Ovary (tissue), 3 donors: ENCODE measurements around the gene SOCS1.

ENCODE experiments used
- POLR2A ChIP-seq: fragments of 450-650 bp; IDR thresholded peaks from one replicate; pipeline ENCODE4 v1.6.1; 2017; ENCODE audit warnings: antibody characterized with exemption, mild to moderate bottlenecking, moderate library complexity
- TF ChIP-seq, protein P1 (sequence below), 3 donors: fragments of 450-650 bp in 2 of 3; fragments of 200-600 bp in 1 of 3; IDR thresholded peaks; one replicate each; pipeline versions ENCODE4 v1.5.1 to v1.8.0; 2016 to 2022; ENCODE audit warnings: antibody characterized with exemption in 3 of 3, mild to moderate bottlenecking in 1 of 3
- donor health status: DM: no; HTN: no; CAD: no.

DNA sequence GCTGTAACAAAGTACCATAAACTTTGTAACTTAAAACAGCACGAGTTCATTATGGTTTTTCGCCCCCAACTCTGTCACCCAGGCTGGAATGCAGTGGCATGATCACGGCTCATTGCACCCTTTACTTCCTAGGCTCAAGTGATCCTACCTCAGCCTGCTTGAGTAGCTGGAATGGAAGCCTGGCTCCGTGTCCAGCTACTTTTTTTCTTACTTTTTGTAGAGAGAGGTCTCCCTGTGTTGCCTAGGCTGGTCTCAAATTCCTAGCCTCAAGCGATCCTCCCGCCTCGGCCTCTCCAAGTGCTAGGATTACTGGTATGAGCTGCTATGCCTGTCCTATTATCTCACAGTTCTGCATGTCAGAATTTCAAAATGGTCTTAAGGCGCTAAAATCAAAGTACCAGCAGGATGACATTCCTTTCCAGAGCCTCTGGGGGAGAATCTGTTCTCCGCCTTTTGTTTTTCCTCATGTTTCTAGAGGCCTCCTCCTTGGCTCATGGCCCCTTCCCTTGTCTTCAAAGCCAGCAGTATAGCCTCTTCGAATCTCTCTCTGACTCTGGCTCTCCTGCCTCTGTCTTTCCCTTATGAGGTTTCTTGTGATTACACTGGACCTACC, 35.2 kb upstream of the SOCS1 start:
- TF ChIP-seq, protein P1, sequence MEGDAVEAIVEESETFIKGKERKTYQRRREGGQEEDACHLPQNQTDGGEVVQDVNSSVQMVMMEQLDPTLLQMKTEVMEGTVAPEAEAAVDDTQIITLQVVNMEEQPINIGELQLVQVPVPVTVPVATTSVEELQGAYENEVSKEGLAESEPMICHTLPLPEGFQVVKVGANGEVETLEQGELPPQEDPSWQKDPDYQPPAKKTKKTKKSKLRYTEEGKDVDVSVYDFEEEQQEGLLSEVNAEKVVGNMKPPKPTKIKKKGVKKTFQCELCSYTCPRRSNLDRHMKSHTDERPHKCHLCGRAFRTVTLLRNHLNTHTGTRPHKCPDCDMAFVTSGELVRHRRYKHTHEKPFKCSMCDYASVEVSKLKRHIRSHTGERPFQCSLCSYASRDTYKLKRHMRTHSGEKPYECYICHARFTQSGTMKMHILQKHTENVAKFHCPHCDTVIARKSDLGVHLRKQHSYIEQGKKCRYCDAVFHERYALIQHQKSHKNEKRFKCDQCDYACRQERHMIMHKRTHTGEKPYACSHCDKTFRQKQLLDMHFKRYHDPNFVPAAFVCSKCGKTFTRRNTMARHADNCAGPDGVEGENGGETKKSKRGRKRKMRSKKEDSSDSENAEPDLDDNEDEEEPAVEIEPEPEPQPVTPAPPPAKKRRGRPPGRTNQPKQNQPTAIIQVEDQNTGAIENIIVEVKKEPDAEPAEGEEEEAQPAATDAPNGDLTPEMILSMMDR (IDR thresholded peaks at IDR 0.05) = no peak
- no peak for TF ChIP-seq POLR2A
